GM12875 (cell line): ENCODE results near the gene RAB11FIP5.

Source experiments
- H3K4me3 ChIP-seq: one replicate; pipeline ENCODE4 v1.5.1; 2011; ENCODE audit warnings: low read depth, low read length, control low read depth
- CTCF ChIP-seq: IDR thresholded peaks from 2 replicates; pipeline ENCODE4 v1.5.1; 2011; ENCODE audit warnings: low read depth, mild to moderate bottlenecking, control low read depth, inconsistent platforms, low read length, moderate library complexity, borderline replicate concordance; ENCODE audit not compliant: insufficient read depth

Gene RAB11FIP5

GRCh38 chr2:73089270-73090030 is 23.3 kb downstream of the RAB11FIP5 start:
- TF ChIP-seq CTCF: no peak
- no peak overlapping the region for H3K4me3 ChIP-seq

GRCh38 chr2:73088703-73089102 is 24.0 kb downstream of the RAB11FIP5 start:
- no peak for TF ChIP-seq CTCF
- H3K4me3 ChIP-seq: no peak overlapping the region

- no peak for TF ChIP-seq CTCF
- no peak overlapping the region for H3K4me3 ChIP-seq
These were observed 24.5 kb downstream of the RAB11FIP5 start for GRCh38 chr2:73088211-73088610.

GRCh38 chr2:73087311-73087710 is 25.4 kb downstream of the RAB11FIP5 start:
- H3K4me3 ChIP-seq: no peak overlapping the region
- no peak for TF ChIP-seq CTCF

GRCh38 chr2:73085691-73086090 is 27.1 kb downstream of the RAB11FIP5 start:
- TF ChIP-seq CTCF: peak; percentile 97

GRCh38 chr2:73084971-73085370 is 27.8 kb downstream of the RAB11FIP5 start:
- TF ChIP-seq CTCF: no peak
- no peak overlapping the region for H3K4me3 ChIP-seq

More at GRCh38 chr2:73085691-73086090, 27.1 kb downstream of the RAB11FIP5 start:
- H3K4me3 ChIP-seq: no peak overlapping the region
